OCI-LY7 (cell line): Measurements from ENCODE around the gene PORCN. TPM values are rescaled to one million over a fixed set of nuclear protein-coding genes. Genes with fewer than 3 reads are reported as not detected.

Source experiments
- BruUV-seq: library from RNA; stranded (reverse); fragments of 400-500 nt; replicated peaks from 2 replicates; lab custom pipeline; 2021; lab: Mats Ljungman, UMichigan
- CTCF ChIA-PET: fragments of 300-600 bp; sonication (Branson Sonifier 250); formaldehyde crosslinking; loops from one replicate; lab custom pipeline; 2022; ENCODE audit warnings: antibody characterized with exemption; ENCODE audit not compliant: unreplicated experiment; lab: Charles Lee
- POLR2A ChIA-PET: fragments of 300-600 bp; sonication (Branson Sonifier 250); formaldehyde crosslinking; loops from one replicate; lab custom pipeline; 2022; ENCODE audit warnings: antibody characterized with exemption; lab: Charles Lee
- DNase-seq: peaks from one replicate; pipeline ENCODE4 v3.0.0-alpha.2; 2015; ENCODE audit warnings: low spot score
- H2AFZ ChIP-seq: fragments of 200-600 bp; sonication (generic), shearing (Covaris generic); 2 replicates; pipeline ENCODE4 v1.6.1; 2014; ENCODE audit warnings: mild to moderate bottlenecking, antibody characterized with exemption, low read length, moderate library complexity
- H3K27ac ChIP-seq: fragments of 200-600 bp; sonication (generic); 2 replicates; pipeline ENCODE4 v1.5.1; 2014; ENCODE audit warnings: mixed run types, low read depth, mild to moderate bottlenecking, moderate library complexity, low read length, inconsistent platforms; ENCODE audit not compliant: poor library complexity, severe bottlenecking
- H3K36me3 ChIP-seq: fragments of 200-600 bp; sonication (generic); 2 replicates; pipeline ENCODE4 v1.6.1; 2014; ENCODE audit warnings: mild to moderate bottlenecking, antibody characterized with exemption, low read length, moderate library complexity, mixed read lengths; ENCODE audit not compliant: insufficient read depth
- H3K4me1 ChIP-seq: fragments of 200-600 bp; sonication (generic); 2 replicates; pipeline ENCODE4 v1.5.1; 2014; ENCODE audit warnings: mild to moderate bottlenecking, low read length; ENCODE audit not compliant: insufficient read depth, poor library complexity, severe bottlenecking
- H3K4me2 ChIP-seq: fragments of 200-600 bp; sonication (generic); 2 replicates; pipeline ENCODE4 v1.6.1; 2014; ENCODE audit warnings: mild to moderate bottlenecking, low read length
- H3K4me3 ChIP-seq: fragments of 200-600 bp; sonication (generic); 2 replicates; pipeline ENCODE4 v1.5.1; 2014; ENCODE audit warnings: mild to moderate bottlenecking, low read depth, low read length; ENCODE audit not compliant: poor library complexity, severe bottlenecking
- H3K79me2 ChIP-seq: fragments of 200-600 bp; sonication (generic); 2 replicates; pipeline ENCODE4 v1.6.1; 2016; ENCODE audit warnings: low read depth, mild to moderate bottlenecking, low read length, moderate library complexity, mixed read lengths; ENCODE audit not compliant: insufficient read depth
- H3K9me2 ChIP-seq: fragments of 200-600 bp; sonication (generic); 2 replicates; pipeline ENCODE4 v1.6.1; 2016; ENCODE audit warnings: mild to moderate bottlenecking, low read length, mixed read lengths; ENCODE audit not compliant: insufficient read depth
- H3K9me3 ChIP-seq: fragments of 200-600 bp; sonication (generic); 2 replicates; pipeline ENCODE4 v1.6.1; 2014; ENCODE audit warnings: mild to moderate bottlenecking, mixed run types, low read length, mixed read lengths
- H4K20me1 ChIP-seq: fragments of 200-600 bp; sonication (generic); 2 replicates; pipeline ENCODE4 v1.6.1; 2014; ENCODE audit warnings: mild to moderate bottlenecking, antibody characterized with exemption, low read length, moderate library complexity, mixed read lengths; ENCODE audit not compliant: insufficient read depth
- CTCF ChIP-seq: fragments of 200-600 bp; sonication (generic); conservative IDR thresholded peaks from 2 replicates; pipeline ENCODE4 v1.5.1; 2014; ENCODE audit warnings: mild to moderate bottlenecking, antibody characterized with exemption, low read length, moderate library complexity, mixed read lengths
- EZH2phosphoT487 ChIP-seq: fragments of 200-600 bp; sonication (generic); IDR thresholded peaks from 2 replicates; pipeline ENCODE4 v1.6.1; 2018; ENCODE audit warnings: low read depth, borderline replicate concordance, mild to moderate bottlenecking, mixed run types, antibody characterized with exemption, low read length, moderate library complexity, mixed read lengths
- intact Hi-C: fragments of 100-400 bp; cut with micrococcal nuclease; formaldehyde crosslinking; loops from one replicate; pipeline ENCODE4 v1.10.0; 2022; ENCODE audit not compliant: unreplicated experiment
- total RNA-seq, 2 experiments: library from RNA; depleted of rRNA in 1 of 2; stranded (reverse); fragments of >200 nt in 1 of 2; shearing (Covaris generic) in 1 of 2; gene quantifications; 2 replicates each; pipeline ENCODE4 v1.2.3, GENCODE V29; 2014 to 2022

The PORCN gene
- total RNA-seq, 2 experiments from 2014 or later = 8.4 to 11.3 TPM

- CTCF ChIA-PET = no interaction called here
- BruUV-seq = no TSS peak
These were observed 22.7 kb downstream of the PORCN start for GRCh38 chrX:48531358-48531959.

GRCh38 chrX:48532161-48532560, 23.4 kb downstream of the PORCN start:
- Histone ChIP-seq H3K79me2 (no peaks in the 10 kb centered on the region), H3K36me3 (peaks cover 22% of the 10 kb centered on the region), H3K4me3 (no peak overlapping the region), H3K27ac (no peak overlapping the region), H3K4me1 (no peaks in the 10 kb centered on the region), H3K9me2 (no peaks in the 10 kb centered on the region), H4K20me1 (no peaks in the 10 kb centered on the region), H3K4me2 (no peak overlapping the region), H3K9me3 (no peaks in the 10 kb centered on the region), H2AFZ (no peak overlapping the region)
- no peak for DNase-seq
- intact Hi-C loops = no loop called here
- ChIA-PET CTCF (no interaction called here), POLR2A (no interaction called here)
- no TSS peak for BruUV-seq
- TF ChIP-seq CTCF (no peak), EZH2phosphoT487 (no peak)

More at GRCh38 chrX:48531358-48531959, 22.7 kb downstream of the PORCN start:
- Histone ChIP-seq H4K20me1 (no peaks in the 10 kb centered on the region), H3K36me3 (peaks cover 29% of the 10 kb centered on the region), H3K4me1 (no peaks in the 10 kb centered on the region), H3K9me2 (no peaks in the 10 kb centered on the region), H3K9me3 (no peaks in the 10 kb centered on the region), H3K4me3 (no peak overlapping the region), H3K4me2 (no peak overlapping the region), H2AFZ (no peak overlapping the region), H3K79me2 (no peaks in the 10 kb centered on the region), H3K27ac (no peak overlapping the region)
- intact Hi-C loops = no loop called here
- POLR2A ChIA-PET = no interaction called here
- no peak for DNase-seq
- no peak for TF ChIP-seq CTCF
- no peak for TF ChIP-seq EZH2phosphoT487

DNA sequence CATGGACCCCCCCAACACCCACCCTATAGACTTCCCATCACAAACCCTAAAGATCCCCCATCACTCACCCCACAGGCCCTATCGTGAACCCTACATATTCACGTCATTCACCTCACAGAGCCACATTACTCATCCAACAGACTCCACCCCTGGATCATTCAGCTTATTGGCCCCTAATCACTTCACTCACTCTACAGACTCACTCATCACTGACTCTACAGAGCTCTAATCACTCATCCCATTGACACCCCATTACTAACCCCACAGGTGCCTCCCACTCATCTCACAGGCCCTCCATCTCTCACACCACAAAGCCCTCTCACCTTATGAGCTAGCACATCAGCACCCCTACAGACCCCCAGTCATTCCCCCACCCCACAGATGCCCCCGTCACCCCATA, 24.4 kb downstream of the PORCN start:
- no peak overlapping the region for H2AFZ ChIP-seq
- H4K20me1 ChIP-seq = no peaks in the 10 kb centered on the region
- no peaks in the 10 kb centered on the region for H3K4me1 ChIP-seq
- CTCF ChIA-PET = interaction anchor here (0.6 kb wide), 1 partner anchor 30 kb away, joined by 3 read pairs; no protein-coding TSS in a partner anchor
- H3K9me2 ChIP-seq = no peaks in the 10 kb centered on the region
- peaks cover 12% of the 10 kb centered on the region for H3K36me3 ChIP-seq
- no peak overlapping the region for H3K4me3 ChIP-seq
- BruUV-seq = no TSS peak
- no peak for DNase-seq
- H3K27ac ChIP-seq = no peak overlapping the region
- POLR2A ChIA-PET = no interaction called here
- no peaks in the 10 kb centered on the region for H3K79me2 ChIP-seq
- intact Hi-C loops = no loop called here
- TF ChIP-seq CTCF (no peak), EZH2phosphoT487 (no peak)
- no peak overlapping the region for H3K4me2 ChIP-seq
- H3K9me3 ChIP-seq = no peaks in the 10 kb centered on the region
